Activated CD8-positive, alpha-beta memory T cell treated with anti-CD3 and anti-CD28 coated beads, Interleukin-2, amount 50 U/mL, for 48 hours (primary cell): Measurements from ENCODE around the gene CBX7.

ENCODE experiments used
- DNase-seq: peaks from one replicate; pipeline ENCODE4 v3.0.0-alpha.2; 2020

Gene CBX7

GRCh38 chr22:39090426-39091064, 61.9 kb downstream of the CBX7 start:
- DNase-seq: peak; percentile 89

- no peak for DNase-seq
Measured at GRCh38 chr22:39089928-39090327, 62.6 kb downstream of the CBX7 start.

- no peak for DNase-seq
Measured at GRCh38 chr22:39088685-39089032, 63.8 kb downstream of the CBX7 start.

- DNase-seq: no peak
Measured at GRCh38 chr22:39087881-39088684, 64.4 kb downstream of the CBX7 start.

- no peak for DNase-seq
Measured at GRCh38 chr22:39087098-39087497, 65.4 kb downstream of the CBX7 start.

GRCh38 chr22:39084666-39085065, 67.8 kb downstream of the CBX7 start:
- no peak for DNase-seq

- no peak for DNase-seq
Measured at GRCh38 chr22:39083212-39084165, 69.0 kb downstream of the CBX7 start.

- no peak for DNase-seq
Measured at GRCh38 chr22:39081598-39081997, 70.9 kb downstream of the CBX7 start.

- DNase-seq: no peak
Measured at GRCh38 chr22:39081016-39081415, 71.5 kb downstream of the CBX7 start.
